Stimulated activated naive CD4-positive, alpha-beta T cell (primary cell): Measurements from ENCODE around the gene RALGAPA1.
"Not testable (repeated sequence)": the region's sequence is repeated elsewhere in the genome, so short reads cannot be mapped to it uniquely, and the experiment has no call there.

ENCODE experiments used
- DNase-seq, 6 experiments: peaks; one replicate each; lab custom pipeline; 2025; lab: John Stamatoyannopoulos, UW

Gene RALGAPA1

DNA sequence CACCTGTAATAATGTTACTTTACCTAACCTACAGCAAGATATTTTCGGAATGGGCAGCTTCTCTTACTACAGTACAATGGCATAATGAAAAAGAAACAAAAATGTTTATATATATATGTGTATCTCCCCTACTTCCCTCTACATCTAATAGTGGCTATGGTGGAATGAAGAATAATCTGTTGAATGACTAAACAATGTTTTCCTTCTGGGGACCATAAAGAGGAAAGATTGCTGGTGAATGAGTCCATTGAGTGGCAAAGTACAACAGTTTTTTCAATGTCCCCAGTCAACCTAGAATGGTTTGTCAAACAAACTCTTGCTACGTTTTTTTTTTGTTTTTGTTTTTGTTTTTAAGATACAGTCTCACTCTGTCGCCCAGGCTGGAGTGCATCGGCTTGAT is 47.2 kb downstream of the RALGAPA1 start:
- no peak for DNase-seq

DNA sequence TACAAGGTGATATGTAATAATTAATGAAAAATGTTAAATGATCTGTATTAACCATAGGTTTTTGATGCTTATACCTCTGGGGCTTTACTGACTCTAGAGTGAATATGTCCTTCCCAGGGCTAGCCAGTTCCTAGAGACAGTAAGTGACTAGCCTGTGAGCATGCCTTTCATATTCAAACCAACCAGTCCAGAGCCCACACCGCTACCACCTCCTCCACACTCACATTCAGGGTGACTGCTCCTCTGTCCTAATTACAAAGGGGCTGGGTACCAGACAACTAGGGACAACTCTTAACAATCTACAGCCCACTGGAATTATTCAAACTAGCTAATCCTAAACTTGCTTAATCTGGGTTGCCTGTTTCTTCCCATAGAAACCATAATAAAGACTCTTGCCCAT is 49.0 kb downstream of the RALGAPA1 start:
- no peak for DNase-seq

DNA sequence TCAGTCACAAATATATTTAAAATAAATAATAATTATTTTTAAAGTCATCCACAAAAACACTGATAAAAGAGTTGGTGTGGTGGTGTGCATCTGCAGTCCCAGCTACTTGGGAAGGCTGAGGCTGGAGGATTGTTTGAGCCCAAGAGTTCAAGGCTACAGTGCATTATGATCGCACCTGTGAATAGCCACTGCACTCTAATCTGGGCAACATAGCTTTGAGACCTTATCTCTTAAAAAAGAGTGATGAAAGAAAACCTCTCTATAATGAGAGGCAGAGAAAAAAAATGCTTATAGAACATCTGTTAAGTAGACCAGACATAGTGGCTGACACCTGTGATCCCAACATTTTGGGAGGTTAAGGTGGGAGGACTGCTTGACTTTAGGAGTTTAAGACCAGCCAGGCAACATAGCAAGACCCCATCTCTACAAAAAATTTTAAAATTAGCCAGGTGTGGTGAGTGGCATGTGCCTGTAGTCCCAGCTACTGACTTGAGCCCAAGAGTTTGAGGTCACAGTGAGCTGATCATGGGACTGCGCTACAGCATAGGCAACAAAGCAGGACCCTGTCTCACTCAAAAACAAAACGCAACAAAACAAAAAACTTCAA is 50.5 kb downstream of the RALGAPA1 start:
- no peak for DNase-seq

- no peak for DNase-seq
Measured at GRCh38 chr14:35754671-35755070, 54.4 kb downstream of the RALGAPA1 start.

DNA sequence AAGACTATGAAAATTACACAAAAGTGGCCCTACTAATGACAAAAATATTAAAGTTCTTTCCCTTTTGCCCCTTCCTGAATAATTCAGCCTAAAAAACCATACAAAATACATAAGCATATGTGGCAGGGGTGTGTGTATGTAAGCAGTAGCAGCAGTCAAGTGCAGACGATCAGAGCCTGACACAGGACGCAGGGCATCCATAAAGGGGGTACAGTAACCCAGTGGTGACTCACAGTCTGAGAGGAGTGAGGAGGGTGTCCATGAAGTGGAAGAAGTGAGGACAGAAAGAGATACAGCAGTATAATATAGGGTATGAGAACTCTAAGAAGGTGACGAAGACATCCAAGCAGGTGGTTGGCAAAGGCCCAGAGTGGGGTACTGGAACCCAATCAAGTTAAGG is 56.7 kb downstream of the RALGAPA1 start:
- no peak for DNase-seq

GRCh38 chr14:35750202-35750904 is 58.7 kb downstream of the RALGAPA1 start:
- no peak for DNase-seq

GRCh38 chr14:35747379-35747778 is 61.7 kb downstream of the RALGAPA1 start:
- DNase-seq = no peak

DNA sequence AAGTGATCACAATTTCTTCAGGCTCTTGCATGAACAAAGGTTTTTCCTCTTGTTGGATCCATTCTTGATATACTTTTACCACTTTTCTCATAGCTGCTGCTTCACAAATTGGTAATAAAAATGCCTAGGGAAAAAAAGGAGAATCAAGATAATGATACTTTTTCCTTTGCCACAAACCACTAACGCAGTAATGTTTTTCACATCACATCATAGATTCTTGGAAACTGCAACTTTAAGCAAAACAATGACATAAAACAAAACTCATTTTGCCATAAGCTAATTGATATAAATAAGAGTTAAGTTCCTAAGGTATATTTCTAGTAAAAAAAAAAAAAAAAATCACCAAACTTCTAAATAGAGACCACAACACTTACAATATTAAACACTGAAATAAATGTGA is 66.7 kb downstream of the RALGAPA1 start:
- no peak for DNase-seq

GRCh38 chr14:35742032-35742371 is 67.1 kb downstream of the RALGAPA1 start:
- no peak for DNase-seq

- no peak for DNase-seq
Measured at GRCh38 chr14:35741345-35742031, 67.6 kb downstream of the RALGAPA1 start.

DNA sequence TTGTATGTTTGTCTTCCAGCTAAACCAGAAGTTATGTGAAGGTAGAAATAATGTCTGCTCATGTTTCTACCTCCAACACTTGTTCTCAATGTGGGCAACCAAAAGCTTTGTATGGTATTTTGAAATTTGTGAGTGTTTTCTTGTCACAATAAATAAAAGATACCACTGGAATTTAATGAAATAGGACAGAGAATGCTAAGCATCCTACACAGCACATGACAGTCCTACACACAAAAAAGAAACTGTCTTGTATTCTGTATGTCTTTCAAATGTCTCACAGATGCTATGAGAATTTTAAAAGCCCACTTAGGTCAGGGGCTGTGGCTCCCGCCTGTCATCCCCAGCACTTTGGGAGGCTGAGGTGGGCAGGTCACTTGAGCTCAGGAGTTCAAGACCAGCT is 68.9 kb downstream of the RALGAPA1 start:
- DNase-seq = no peak

- not testable (repeated sequence) for DNase-seq
Measured at GRCh38 chr14:35735163-35735562, 73.9 kb downstream of the RALGAPA1 start.

DNA sequence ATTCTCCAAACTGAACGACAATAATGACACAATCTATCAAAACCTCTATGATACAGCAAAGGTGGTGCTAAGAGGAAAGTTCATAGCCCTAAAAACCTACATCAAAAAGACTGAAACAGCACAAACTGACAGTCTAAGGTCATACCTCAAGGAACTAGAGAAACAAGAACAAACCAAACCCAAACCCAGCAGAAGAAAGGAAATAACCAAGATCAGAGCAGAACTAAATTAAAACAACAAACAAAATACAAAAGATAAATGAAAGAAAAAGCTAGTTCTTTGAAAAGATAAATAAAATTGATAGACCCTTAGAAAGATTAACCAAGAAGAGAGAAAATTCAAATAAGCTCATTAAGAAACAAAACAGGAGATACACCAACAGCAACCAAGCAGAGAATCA is 75.6 kb downstream of the RALGAPA1 start:
- DNase-seq = not testable (repeated sequence)

DNA sequence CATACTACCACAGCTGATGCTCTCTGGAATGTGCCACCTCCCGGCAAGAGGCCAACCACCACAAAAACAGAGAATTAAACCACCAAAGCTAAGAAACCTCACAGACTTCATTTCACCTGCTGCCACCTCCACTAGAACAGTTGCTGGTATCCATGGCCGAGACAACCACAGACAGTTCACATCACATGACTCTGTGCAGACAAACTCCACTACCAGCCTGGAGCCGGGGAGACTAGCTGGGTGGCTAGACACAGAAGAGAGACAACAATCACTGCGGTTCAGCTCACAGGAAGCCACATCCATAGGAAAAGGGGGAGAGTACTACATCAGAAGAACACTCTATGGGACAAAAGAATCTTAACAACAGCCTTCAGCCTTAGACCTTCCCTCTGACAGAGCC is 78.2 kb downstream of the RALGAPA1 start:
- no peak for DNase-seq

GRCh38 chr14:35727764-35728163 is 81.3 kb downstream of the RALGAPA1 start:
- no peak for DNase-seq

DNA sequence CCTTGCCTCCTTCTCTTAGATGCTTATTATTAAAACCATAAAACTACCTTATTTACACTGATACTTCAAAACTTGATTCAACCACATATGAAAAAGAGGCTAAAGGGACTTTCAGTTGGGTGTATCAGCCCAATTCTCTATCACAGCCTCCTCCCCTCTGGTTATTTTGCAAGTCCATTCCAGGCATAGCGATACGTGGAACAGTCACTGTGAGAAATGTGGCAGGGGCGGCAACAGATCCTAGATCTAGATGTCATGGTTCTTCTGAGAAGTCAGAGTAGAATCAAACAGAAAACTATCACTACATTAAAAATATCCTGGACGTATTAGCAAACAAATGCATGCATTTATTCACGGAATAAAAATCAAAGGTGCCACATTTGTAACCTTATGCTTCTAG is 83.2 kb downstream of the RALGAPA1 start:
- no peak for DNase-seq

GRCh38 chr14:35715079-35715478 is 94.0 kb downstream of the RALGAPA1 start:
- no peak for DNase-seq

DNA sequence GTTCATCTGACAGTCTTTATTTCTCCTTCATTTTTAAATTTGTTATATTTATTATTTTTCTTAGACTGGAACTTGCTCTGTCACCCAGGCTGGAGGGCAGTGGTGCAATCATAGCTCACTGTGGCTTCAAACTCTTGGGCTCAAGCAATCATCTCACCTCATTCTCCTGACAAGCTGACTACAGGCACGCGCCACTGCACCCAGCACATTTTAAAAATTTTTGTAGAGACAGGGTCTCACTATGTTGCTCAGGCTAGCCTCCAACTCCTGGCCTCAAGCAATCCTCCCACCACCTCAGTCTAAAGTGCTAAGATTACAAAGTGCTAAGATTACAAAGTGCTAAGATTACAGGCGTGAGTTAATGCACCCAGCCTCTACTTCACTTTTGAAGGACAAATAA is 96.6 kb downstream of the RALGAPA1 start:
- no peak for DNase-seq

DNA sequence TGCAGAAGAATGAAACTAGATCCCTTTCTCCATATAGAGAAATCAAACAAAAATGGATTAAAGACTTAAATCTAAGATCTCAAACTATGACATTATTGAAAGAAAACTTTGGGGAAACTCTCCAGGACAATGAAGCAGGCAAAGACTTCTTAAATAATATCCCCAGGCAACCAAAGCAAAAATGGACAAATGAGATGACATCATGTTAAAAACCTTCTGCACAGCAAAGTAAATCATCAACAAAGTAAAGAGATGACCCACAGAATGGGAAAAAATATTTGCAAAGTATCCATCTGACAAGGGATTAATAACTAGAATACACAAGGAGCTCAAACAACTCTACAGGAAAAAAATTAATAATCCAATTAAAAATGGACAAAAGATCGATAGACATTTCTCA is 101.0 kb downstream of the RALGAPA1 start:
- DNase-seq = no peak

DNA sequence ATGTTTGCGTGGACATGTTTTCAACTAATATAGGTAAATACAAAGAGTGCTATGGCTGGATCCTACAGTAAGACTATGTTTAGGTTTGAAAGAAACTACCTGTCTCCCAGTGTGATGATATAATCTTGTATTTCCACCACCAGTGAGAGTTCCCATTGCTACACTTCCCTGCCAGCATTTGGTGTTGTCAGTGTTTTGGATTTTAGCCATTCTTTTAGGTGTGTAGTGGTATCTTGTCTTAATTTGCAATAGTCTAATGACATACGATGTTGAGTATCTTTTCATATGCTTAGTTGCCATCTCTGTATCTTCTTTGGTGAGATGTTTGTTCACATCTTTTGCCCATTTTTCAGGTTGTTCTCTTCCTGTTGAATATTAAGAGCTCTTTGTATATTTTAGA is 103.5 kb downstream of the RALGAPA1 start:
- DNase-seq = no peak

- DNase-seq = no peak
Measured at GRCh38 chr14:35704793-35705493, 104.2 kb downstream of the RALGAPA1 start.

- DNase-seq = no peak
Measured at GRCh38 chr14:35701531-35701930, 107.6 kb downstream of the RALGAPA1 start.
